Fibroblast of villous mesenchyme (primary cell): ENCODE data around the gene RABEPK. TPM values are rescaled to one million over a fixed set of nuclear protein-coding genes. Genes with fewer than 3 reads are reported as not detected.

Experiments used
- DNase-seq: peaks from one replicate; pipeline ENCODE4 v3.0.0-alpha.2; 2010; ENCODE audit warnings: low read depth
- H3K4me3 ChIP-seq: 2 replicates; pipeline ENCODE4 v1.5.1; 2011; ENCODE audit warnings: low read depth, mild to moderate bottlenecking, low read length
- CTCF ChIP-seq: IDR thresholded peaks from 2 replicates; pipeline ENCODE4 v1.5.1; 2012; ENCODE audit warnings: low read depth, mild to moderate bottlenecking, low read length; ENCODE audit not compliant: insufficient read depth
- total RNA-seq: library from RNA; depleted of rRNA; stranded (reverse); fragments of >200 nt; gene quantifications from 2 replicates; pipeline ENCODE4 v1.2.3, GENCODE V29; 2012

Gene RABEPK
- total RNA-seq, 1 donor, result 32.0 TPM

DNA sequence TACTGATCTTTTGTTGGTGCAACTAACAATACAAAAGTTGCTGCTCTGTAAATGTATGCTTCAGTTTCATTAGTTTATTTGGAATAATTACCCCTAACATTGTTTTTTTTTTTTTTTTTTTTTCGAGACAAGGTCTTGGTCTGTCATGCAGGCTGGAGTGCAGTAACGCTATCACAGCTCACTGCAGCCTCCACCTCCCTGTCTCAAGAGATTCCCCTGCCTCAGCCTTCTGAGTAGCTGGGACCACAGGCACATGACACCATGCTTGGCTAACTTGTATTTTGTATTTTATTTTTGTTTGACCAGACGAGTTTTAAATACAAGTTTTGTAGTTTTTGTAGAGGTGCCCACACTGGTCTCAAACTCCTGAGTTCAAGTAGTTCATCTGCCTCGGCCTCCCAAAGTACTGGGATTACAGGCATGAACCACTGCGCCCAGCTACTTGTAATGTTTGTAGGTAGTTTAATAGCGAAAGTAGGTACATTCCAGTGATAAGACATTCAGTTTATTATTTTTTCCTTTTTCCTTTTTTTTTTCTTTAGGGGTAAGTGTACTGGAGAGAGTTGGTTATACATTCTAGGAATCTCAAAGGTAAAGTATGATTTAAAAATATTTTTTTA lies 68.2 kb downstream of the RABEPK start:
- DNase-seq, result no peak
- TF ChIP-seq CTCF, result no peak
- H3K4me3 ChIP-seq, result no peak overlapping the region

DNA sequence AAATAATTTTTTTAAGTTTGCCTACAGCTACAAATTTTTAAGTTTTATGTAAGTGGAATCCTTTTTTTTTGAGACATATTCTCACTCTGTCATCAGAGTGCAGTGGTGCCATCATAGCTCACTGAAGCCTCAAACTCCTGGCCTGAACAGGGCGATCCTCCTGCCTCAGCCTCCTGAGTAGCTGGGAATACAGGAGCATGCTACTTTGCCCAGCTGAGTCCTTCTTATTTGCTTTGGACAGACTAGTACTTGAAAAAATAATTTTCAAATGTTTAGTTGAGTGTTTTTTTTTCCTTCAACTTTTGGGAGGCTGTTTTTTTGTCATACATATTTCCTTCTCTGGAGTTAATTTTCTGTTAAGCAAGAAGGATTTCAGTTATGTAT lies 68.7 kb downstream of the RABEPK start:
- no peak for TF ChIP-seq CTCF
- no peak for DNase-seq
- H3K4me3 ChIP-seq, result no peak overlapping the region

DNA sequence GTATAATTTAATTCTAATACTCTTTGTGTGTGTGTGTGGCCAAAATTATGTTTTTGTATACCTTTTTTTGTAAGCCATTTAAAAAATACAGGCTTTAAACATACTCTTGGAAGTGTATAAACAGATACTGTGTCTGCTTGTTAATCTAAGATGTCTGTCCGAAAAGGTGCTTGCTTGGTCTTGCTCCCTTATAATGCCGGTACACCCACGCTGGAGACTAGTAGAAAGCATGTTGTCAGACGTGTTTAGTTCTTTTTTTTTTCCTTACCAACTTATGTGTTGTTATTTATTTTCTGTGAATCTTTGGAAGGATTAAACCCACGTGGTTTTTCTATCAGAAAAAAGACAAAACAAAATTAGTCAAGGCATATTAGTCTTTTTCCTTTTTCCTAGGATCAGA lies 70.7 kb downstream of the RABEPK start:
- DNase-seq, result no peak
- no peak overlapping the region for H3K4me3 ChIP-seq
- no peak for TF ChIP-seq CTCF

DNA sequence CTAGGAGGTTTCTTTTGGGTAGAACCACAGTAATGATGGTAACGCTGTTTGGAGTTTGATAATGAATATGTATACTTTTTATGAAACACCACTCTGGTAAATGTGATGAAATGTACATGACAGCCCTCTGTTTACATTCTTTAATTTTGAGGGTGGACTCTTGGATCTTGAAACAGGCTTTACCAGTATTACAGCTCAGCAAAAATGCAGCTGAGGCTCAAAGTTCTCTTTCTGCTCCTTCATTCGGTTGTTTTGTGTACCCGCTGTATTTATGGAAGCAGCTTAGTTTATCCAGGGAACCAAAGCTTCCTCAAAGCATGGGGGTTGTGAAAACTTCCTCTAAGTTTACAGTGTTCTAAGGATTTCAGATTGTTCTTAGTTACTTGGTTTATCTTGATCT lies 72.4 kb downstream of the RABEPK start:
- no peak for TF ChIP-seq CTCF
- no peak overlapping the region for H3K4me3 ChIP-seq
- peak; percentile 83 for DNase-seq

DNA sequence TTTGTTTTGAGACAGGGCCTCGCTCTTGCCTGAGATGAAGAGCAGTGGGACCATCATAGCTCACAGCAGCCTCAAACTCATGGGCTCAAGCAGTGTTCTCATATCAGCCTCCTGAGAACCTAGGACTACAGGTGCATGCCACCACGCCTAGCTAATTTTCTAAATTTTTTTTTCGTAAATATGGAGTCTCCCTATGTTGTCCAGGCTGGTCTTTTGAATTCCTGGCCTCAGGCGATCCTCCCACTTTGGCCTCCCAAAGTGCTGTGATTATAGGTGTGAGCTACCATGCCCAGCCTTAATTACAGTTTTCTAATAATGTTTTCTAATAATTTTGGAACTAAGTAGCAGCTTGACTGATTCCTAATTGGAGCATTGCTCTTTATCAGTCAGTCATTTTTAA lies 76.4 kb downstream of the RABEPK start:
- no peak for TF ChIP-seq CTCF
- DNase-seq, result no peak
- H3K4me3 ChIP-seq, result no peak overlapping the region

DNA sequence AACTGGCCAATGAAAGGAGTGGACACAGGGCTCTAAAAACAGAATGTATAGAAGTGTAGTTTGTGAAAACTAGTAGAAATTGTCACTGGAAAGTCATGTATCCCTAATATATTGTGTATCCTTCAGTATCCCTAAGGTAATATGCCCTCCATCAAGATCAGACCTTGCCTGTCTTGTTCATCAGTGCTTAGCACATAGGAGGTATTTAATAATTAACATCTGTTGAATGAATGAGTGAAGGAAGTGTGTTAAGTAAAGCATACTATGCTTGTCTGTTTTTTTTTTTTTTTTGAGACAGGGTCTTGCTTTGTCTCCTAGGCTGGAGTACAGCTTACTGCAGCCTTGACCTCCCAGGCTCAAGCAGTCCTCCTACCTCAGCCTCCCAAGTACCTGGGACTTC lies 77.1 kb downstream of the RABEPK start:
- no peak for TF ChIP-seq CTCF
- H3K4me3 ChIP-seq, result no peak overlapping the region

DNA sequence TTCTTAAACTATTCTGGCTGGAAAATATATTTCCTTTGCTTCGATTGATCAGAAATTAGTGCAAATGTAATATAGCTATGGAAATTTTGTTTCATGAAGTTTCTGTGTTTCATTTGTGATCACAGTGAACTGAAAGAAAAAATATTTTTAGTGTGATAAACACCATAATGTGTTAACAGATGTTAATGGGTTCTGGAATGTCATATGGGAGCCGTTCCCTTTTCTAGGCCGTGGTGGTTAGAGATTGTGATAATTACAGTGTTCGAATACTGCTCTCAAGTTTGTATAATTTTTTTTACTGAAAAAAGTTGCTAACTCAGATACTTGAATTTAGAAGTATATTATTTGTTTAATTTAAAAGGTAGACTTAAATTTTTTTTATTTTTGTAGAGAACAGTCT lies 80.6 kb downstream of the RABEPK start:
- no peak for TF ChIP-seq CTCF
- DNase-seq, result no peak
- H3K4me3 ChIP-seq, result no peak overlapping the region

More for the DNA sequence above, 77.1 kb downstream of the RABEPK start:
- no peak for DNase-seq
